ENCODE measurements around the gene LLGL2. TPM values are rescaled to one million over a fixed set of nuclear protein-coding genes. Genes with fewer than 3 reads are reported as not detected.

Gene LLGL2
- total RNA-seq, 1 donor = 0.09 TPM

GRCh38 chr17:75487351-75488070, 38.0 kb upstream of the LLGL2 start:
- H3K4me3 ChIP-seq (ENCODE audit: low read depth, low read length) = no peak overlapping the region
- no peak for DNase-seq (ENCODE audit: low read depth)
- no peak for TF ChIP-seq CTCF (IDR thresholded peaks at IDR 0.05; ENCODE audit: insufficient read depth, low read length)

DNA sequence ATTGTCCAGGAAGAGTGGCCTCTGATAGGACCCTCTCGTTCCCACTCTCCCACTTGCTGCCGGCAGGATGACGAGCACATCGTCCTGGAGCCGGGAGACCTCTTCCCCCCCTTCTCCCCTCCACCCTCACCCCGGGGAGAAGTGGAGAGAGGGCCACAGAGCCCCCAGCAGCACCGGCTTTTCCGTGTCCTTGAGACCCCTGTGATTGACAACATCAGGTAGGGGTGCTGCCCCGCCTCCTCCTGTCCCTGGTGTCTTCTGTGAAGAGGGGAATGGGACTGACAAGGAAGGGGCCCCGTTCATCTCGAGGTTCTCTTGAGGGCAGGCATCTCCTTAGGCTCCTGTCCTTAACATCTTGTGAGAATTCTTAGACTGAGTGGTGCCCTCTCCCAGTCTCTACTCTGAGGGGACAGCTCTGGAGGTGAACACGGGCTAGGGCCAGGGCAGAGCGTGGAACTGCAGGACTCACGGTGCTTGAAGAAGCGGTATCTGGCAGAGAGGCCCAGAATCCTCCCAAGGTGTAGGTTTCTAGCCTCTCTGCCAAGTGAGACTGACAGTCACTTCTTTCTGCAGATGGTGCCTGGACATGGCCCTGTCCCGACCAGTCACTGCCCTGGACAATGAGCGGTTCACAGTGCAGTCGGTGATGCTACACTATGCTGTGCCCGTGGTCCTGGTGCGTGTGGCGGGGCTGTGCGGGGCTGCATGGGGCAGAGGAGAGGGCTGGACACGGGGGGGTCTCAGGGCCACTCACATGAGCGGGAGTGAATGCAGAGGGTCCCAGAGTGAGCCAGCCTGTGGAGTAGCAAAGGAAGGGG, 36.6 kb upstream of the LLGL2 start:
- no peak for DNase-seq (ENCODE audit: low read depth)
- TF ChIP-seq CTCF (IDR thresholded peaks at IDR 0.05; ENCODE audit: insufficient read depth, low read length) = no peak
- no peak overlapping the region for H3K4me3 ChIP-seq (ENCODE audit: low read depth, low read length)

GRCh38 chr17:75489511-75489955, 36.0 kb upstream of the LLGL2 start:
- DNase-seq (ENCODE audit: low read depth) = no peak
- no peak overlapping the region for H3K4me3 ChIP-seq (ENCODE audit: low read depth, low read length)
- no peak for TF ChIP-seq CTCF (IDR thresholded peaks at IDR 0.05; ENCODE audit: insufficient read depth, low read length)

DNA sequence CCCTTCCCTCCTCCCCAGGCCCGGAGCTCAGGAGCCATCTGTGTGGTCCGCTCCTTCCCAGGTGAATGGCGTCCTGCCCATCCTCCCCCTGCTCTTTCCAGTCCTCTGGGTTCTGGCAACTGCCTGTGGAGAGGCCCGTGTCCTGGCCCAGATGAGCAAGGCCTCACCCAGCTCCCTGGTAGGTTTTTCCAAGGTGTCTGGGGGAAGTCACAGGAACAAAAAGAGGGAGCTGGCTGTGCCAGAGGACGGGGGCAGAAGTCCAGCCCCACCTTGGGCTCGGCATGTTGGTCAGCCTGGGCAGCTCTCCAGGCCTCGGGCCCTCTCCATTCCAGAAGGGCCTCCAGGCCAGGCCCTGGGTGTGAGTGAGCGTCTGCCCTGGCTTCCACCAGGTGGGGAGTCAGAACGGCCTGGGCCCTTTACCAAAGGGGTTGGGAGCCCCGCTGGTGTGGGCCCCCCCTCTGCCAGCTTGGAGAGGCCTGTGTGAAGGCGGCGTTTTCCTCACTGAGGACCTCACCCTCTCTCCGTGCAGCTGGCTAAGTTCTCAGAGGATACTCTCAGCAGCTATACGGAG, 35.2 kb upstream of the LLGL2 start:
- TF ChIP-seq CTCF (IDR thresholded peaks at IDR 0.05; ENCODE audit: insufficient read depth, low read length) = no peak
- no peak for DNase-seq (ENCODE audit: low read depth)
- no peak overlapping the region for H3K4me3 ChIP-seq (ENCODE audit: low read depth, low read length)

DNA sequence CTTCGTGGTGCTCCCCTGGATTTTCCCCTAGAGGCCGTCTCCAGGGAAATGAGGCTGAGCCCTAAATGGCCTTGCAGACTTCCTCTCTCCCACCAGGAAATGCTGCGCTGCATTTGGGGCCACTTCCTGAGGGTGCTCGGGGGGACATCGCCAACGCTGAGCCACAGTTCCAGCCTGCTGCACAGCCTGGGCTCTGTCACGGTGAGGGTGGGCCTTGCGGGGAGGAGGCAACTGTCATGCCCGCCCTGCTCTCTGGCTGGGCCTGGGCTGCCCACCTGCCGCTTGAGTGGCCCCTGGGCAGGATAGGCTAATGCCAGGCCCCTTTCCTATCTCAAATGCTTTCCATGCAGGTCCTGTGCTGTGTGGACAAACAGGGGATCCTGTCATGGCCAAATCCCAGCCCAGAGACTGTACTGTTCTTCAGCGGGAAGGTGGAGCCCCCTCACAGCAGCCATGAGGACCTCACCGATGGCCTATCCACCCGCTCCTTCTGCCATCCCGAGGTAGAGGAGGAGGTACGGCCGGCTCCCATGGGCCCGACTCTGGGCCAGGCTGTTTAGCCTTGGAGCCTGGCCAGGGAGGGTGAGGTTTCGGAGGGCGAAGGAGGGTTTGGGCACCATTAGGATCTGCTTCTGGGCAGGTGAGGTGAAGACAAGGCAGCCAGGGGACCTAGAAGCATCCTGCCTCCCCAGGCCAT, 34.4 kb upstream of the LLGL2 start:
- no peak for TF ChIP-seq CTCF (IDR thresholded peaks at IDR 0.05; ENCODE audit: insufficient read depth, low read length)
- no peak for DNase-seq (ENCODE audit: low read depth)
- H3K4me3 ChIP-seq (ENCODE audit: low read depth, low read length) = no peak overlapping the region

- DNase-seq (ENCODE audit: low read depth) = no peak
- H3K4me3 ChIP-seq (ENCODE audit: low read depth, low read length) = no peak overlapping the region
- no peak for TF ChIP-seq CTCF (IDR thresholded peaks at IDR 0.05; ENCODE audit: insufficient read depth, low read length)
These were observed 33.8 kb upstream of the LLGL2 start for GRCh38 chr17:75491680-75492079.

All from fibroblast of the aortic adventitia (primary cell).